Measurements from ENCODE around the gene APLP2.
"Not testable (repeated sequence)": the region's sequence is repeated elsewhere in the genome, so short reads cannot be mapped to it uniquely, and the experiment has no call there.

APLP2 gene

DNA sequence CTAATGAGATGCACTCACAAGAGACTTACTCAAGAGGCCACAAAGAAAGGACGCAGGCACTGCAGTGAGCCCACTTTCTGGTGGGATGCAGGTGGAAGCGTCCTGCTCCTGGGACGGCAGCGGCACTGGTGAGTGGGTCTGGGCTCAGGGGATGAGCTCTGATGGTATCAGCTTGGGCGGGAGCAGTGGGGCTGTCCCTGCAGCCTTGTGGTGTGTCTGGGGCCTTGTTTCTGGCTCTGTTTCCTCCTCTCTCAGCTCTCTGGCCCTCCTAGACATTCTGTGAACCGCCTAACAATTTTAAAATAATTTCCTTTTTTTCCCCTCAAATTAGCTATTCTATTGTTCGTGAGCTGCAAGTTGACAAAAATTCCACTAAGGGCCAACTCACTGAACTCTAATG lies 81.1 kb downstream of the APLP2 start:
- no peak for DNase-seq

DNA sequence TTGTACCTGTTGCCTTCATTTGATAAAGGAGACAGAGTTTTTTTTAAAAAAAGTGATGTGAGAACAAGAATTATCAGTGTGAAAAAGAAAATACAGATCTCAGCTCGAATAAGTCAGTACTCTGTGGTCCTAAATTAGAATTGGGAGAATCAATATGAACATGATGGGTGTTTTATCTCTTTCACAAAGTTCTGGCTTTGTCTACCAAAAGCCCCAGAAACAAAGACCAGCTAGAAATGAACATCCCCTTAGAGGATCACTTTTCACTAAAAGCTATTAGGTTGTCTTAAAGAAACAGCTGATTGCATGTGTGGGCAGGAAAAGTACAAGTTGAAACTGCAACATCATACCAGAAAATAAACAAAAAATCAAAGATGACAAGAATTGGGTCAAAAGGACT lies 81.5 kb downstream of the APLP2 start:
- DNase-seq: no peak

DNA sequence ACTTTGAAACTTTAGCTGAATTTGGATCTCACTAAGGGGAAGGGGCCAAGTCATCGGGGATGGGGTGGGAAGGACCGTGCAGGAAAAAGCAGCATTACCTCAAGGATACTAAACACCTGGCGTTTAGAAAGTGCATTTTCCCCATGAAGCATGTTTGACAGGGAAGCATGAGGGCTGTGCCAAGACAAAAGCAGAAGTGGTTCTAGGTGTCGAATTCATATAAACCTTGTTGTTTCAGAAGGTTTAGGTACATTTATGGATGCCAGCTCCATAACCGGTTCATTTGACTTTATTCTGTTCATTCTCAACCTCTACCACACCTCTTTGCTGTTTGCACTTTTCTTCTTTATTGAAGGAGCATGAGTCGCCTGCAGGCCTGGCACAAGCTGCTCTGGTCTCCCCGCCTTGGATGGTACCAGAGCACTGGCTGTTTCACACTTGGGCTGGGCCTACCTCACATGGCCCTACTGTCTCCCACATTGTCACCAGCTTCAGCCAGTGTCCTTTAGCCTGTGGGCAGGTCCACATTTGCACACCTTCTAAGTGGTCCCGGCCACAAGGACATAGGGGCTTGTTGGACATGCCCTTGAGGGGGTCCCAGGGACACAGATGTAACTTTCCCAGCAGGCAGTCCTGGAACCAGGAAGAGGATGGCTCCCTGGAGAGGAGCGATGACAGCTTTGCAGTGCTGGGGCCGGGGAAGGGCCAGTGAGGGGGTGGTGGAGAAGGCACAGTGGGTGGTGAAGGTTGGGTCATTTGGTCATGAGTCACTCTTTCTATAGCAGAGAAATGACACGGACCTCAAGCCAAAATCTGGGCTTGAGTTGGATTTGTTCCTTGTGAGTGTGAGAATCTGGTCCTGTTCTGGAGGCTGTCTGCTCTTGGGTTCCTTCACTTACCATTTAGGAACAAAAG lies 86.7 kb downstream of the APLP2 start:
- no peak for DNase-seq

DNA sequence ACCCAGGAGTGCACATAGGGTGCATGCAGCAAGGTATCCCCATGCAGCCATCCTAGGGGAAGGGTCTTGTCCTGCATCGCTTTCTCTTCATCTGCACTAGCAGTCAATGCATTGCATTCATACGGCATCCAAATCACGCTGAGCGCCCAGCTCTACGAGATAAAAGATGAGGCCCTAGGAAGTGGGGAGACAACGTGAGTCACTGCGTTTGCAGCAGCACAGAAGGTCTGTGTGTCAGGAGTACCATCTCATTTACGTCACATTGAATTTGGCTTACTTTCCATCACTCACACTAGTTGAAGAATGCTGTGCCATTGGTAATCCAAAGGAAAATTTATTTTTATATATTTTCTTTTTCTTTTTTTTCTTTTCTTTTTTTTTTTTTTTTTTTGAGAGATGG lies 87.4 kb downstream of the APLP2 start:
- no peak for DNase-seq

DNA sequence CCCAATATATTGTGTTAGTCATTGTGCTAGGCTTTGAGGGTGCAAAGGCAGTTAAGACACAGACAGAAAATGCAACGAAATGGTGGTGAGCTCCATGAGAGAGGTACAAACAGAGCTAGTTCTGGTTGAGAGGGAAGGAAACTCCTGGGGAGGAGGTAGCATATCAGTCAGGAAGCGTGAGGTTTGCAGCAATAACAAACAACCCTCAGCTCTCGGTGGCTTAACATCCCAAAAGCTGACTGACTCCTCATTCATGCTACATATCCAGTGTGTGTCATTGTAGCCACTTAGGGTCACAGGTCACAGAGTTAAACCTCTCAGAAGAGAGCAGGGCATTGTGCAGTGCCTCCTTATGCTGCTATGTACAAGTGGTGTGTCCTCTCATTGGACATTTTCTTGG lies 88.1 kb downstream of the APLP2 start:
- DNase-seq: no peak

DNA sequence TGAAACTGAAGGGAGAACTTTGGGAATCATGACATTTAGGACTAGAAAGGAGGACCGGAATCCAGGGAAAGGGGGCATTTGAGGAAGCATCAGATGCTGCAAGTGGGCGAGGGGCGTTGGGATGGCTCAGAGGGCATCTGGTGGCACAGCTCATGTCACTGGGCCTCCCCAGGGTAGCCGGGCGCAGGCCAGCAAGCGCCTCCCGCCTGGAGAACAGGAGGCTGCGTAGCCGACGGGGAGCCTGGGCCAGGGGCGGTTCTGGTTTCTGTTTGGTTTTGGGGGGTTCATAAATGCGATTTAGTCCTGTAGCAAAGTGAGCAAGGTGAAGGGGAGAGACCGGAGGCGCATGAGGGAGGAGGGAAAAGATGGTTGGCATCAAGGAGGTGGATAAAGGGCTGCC lies 89.4 kb downstream of the APLP2 start:
- no peak for DNase-seq

DNA sequence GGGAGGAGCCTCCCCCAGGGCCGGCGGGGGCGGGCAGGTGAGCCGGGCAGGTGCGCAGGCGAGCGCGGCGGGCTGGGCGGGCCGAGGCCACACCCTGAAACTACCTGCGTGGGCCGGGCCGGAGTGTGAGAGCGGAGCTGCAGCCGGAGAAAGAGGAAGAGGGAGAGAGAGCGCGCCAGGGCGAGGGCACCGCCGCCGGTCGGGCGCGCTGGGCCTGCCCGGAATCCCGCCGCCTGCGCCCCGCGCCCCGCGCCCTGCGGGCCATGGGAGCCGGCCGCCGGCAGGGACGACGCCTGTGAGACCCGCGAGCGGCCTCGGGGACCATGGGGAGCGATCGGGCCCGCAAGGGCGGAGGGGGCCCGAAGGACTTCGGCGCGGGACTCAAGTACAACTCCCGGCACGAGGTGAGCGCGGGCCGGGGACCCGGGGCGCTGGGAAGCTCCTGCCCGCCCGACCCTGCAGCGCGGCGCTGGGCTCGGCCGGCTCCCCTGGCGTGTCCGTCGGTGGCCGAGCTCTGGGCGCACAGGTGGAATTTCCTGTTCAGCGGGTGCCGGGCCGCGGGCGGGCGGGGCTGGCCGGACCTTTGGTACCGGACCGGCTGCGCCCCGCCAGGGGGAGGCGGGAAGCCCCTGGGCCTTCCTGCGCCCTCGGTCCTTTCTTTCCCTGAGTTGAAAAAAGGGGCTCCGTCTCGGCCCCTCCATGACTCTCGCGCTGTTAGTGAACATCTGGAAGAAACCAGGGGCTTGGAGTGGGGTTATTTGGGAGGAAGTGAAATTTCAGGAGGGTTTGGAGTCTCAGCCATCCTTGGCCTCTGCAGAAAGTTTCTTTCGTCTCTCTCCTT lies 90.2 kb downstream of the APLP2 start, which contains the start of gene ST14:
Gene ST14, plus strand, starts transcription at position 126 of the 841 bp plus-strand sequence. Its CDS starts 198 bp downstream, at position 324.
- no peak for DNase-seq

DNA sequence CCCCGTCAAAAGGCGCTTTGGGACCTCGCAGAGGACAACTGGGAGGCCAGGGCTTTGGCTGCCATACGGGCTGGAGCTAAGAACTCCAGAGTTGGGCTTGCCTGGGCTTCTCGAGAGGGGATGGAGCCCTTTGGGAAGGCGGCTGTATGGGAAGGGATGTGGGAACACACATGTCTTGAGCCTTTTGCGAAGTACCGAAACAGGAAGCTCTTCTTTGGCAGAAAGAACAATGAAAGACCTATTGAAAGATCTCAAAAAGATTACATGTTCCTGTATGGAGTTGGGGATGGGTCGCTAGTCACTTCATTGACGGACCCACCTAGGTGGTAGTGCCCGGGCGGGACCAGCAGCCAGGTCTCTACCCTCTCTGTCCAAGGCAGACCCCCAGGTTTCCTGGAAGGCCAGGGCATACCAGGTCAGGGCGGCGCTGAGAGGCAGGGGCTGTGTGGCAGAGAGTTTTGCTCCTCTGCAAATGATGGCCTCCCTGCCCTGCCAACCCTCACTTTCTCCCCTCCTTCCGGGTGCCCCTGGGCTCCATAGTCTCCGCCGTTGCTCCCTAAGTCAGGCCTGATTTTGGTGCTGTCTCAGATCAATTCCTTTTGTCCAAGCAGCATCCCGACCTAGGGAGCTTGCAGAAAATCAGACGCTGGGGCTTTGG lies 90.9 kb downstream of the APLP2 start:
- no peak for DNase-seq

DNA sequence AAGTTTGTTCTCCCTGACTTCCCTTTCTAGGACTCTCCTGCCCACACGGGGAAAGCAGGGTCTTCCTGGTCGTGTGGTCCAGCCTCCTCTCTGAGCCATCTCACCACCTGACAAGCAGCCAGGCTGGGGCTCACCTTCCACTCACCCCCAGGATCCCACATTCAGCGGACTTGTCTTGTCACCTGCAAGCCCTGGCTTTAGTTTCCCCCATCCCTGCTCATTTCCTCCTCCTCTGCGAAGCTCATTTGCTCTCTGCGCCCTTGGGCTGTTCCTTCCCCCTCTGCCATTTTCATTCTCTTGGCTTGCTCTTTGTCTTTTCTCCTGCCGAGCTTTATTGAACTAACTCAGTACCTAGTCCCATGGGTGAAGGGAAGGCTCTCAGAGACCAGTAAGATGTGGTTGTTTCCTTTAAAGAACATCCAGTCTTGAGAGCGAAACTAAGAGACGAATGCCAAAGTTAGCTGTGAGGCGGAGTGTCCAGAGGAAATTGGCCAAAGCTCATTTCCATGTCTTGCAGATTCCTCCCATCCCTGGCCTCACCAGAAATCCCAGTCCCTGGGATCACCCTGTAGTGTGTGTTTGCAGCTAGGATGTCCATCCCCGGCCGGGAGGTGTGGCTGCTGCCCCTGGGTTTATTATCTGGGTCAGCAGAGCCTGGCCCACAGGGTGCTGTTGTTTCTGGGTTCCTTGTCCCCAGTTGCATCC lies 91.9 kb downstream of the APLP2 start:
- DNase-seq: no peak

DNA sequence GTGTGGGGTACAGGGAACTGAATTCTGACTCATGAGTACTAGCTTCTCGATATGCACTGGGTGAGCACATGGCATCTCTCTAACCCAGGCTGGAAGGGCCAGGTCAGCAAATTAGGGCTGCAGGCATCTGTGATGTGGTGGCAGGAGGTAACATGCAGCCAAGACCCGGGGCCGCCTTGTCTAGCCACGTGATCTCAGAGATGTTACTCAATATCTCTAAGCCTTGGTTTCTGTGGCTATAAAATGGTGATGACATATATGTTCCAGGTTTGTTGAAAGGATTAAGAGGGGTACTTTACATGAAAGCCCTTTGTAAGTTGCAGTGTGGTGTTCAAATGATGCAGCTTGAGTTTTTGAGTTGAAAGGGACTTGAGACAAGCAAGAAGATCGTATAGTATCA lies 93.0 kb downstream of the APLP2 start:
- DNase-seq: peak; percentile 24

DNA sequence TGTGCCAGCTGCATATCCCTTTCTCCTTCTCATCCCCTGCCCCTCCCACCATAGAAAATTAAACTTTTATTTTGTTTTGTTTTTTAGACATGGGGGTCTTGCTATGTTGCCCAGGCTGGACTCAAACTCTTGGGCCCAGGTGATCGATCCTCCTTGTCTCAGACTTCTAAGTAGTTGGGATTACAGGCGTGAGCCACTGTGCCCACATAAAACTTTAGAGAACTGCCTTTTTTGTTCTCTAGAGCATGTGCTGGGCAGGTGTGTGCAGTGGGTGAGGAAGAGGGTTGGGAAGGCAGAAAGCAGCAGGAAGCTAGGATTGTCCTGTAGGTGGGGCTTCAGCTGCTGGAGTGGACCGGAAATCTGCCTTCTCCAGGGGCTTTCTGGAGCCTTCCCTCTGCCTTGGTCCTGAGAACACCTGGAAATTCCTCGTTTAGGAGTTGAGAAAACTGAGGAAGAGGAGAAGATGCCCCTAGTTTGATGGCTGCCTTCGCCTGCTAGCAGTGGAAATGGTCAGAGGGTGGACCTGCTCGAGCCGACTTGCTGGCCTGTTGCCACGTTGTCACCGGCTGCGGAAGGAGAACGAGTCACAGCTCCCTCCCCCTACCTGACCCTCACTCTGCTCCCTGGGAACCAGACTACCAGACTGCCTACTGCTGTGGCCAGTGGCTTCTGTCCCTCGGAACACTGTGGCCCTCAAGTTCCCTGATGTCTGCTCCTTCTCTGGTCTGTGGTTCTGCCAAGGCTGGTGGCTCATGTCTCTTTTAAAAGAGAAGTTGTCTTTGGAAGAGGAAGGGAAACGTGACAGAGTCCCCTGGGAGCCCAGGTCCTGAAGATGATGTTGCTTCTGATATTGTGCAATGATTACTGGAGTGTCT lies 93.9 kb downstream of the APLP2 start:
- no peak for DNase-seq

DNA sequence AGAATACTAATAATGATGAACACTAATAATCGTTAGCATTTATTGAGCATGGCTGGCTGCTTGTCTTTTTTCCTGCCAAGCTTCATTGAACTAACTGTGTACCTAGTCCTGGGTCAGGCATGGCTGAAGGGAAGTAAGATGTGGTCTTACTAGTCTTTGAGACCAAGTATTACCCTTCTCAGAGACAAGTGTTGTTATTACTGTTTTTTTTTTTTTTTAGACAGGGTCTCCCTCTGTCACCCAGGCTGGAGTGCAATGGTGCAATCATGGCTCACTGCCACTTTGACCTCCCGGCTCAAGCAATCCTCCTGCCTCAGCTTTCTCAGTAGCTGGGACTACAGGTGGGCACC lies 94.5 kb downstream of the APLP2 start:
- no peak for DNase-seq

DNA sequence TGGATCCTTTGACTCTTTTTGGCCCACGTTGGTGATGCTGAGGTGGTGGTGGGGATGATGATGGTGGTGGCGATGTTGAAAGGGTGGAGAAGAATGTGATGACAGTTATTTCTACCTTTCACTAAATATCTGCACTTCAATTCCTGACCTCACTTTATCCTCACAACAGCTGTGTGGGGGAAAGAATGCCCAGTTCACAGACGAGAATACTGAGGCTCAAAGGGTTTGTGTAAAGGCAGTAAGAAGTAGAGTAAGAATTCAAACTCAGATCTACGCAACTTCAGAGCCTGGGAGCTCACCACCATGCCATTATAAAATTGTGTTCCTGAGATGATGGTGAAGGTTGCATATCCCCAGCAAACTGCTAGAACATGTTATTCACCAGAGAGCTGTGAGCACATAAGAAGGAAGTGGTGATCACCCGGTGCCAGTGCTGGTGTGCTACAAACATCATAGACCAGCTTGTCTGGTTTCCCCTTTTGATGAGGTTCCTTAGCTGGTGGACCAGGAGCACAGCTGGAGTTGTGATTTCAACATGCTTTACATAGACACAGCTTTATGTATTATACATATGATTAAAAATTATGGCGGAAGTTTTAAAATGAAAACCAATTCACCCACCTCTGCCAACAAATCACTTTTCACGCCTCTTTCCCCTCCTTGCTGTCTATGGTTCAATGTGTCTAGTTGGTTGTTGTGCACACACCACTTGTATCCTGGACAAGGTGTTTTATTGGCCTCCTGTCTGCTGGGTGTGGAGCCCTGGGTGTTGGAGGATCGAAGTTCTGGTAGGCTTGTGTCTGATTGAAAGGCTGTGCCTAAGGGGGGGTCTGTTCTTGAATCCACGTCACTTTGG lies 96.1 kb downstream of the APLP2 start:
- no peak for DNase-seq

DNA sequence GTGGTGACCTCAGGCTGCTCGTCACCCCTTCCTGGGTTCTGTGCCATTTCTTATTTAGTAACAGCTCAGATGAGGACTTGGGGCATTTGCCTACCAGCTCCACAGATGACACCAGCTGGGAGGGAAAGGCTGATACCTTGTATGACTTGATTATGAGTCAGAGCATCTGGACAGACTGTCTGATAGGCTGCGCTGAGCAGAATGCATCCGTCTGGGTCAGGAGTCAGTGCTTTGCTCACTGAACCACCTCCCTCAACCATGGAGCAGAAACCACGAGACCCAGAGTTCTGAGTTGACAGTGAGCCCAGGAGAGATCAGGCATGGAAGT lies 96.7 kb downstream of the APLP2 start:
- DNase-seq: peak; percentile 90

DNA sequence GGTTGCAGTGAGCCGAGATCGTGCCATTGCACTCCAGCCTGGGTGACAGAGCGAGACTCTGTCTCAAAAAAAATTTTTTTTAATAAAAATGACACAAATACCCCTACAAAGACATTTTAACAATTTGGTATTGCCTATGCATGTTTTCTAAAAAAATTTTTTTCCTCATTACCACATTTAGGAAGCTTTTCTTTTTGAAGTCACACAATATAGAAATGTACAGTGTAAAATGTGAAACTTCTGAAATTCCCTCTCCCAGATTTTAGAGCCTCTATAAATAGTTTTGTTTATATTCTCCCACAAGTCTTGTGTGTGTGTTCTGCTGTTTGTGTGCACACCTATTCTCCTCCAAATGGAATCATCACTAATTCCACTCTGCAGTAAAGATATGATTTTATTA lies 97.5 kb downstream of the APLP2 start:
- DNase-seq: no peak

DNA sequence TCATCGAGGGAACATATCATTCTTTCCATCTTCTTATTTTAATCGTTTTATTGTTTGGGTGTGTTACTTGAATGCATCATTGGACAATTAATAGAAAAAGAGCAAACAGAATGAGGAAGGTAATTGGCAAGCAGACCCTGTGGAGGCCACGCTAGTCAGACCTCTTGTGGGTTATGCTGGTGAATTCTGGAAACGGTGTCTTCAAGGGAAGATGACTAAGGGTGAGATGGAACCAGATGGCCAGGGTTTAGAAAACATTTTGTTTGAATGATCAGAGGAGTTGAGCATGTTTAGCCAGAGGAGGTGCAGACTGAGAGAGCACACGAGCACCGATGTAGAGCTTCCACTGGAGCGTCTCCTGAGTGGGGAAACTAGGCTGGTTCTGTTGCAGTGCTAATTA lies 98.4 kb downstream of the APLP2 start:
- DNase-seq: peak; percentile 39

DNA sequence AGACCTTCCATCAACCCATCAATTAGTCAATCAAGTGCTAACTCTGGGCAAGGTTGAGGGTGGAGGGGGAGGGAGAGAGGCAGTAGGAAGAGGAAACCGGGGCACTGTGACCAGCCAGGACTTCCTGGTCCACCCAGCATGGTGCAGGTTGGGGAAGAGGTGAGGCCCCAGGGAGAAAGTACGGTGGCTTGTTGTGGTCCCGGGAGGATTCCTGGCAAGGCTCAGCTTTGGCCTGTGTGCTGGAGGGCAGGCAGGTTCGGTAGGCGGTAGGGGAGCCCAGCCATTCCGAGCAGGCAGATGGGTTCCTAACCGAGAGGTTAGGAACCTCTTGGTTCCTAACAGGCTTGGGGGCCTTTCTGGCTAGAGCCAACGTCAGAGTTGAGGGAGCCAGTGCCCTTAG lies 100.7 kb downstream of the APLP2 start:
- no peak for DNase-seq

DNA sequence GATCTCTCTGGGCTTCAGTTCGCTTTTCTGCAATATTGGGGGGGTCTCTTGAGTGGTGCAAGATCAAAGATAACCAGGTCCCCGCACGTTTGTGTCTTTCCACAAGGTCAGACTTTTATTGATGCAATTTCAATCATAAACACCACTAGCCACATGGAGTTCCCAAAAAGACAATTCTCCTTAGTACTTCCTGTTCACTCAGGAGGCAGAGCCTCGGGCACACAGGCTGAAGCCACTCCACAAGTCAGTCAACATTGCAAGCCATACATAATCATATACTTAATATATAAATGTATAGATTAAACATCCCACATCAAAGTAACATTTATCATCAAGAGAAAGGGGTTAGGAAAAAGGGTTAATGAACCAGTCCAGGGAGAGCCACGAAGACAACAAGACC lies 101.8 kb downstream of the APLP2 start:
- DNase-seq: no peak

DNA sequence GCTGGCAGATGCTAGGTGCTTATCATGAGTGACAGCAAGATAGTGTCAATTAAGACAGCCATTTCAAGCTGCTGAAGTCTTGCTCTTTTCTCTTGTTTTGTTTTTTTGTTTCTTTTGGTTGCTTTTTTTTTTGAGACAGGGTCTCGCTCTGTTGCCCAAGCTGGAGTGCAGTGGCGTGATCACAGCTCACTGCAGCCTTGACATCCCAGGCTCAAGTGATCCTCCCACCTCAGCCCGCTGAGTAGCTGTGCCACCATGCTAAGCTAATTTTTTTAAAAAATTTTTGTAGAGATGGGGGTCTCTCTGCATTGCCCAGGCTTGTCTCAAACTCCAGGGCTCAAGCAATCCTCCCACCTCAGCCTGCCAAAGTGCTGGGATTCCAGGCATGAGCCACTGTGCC lies 102.3 kb downstream of the APLP2 start:
- not testable (repeated sequence) for DNase-seq

DNA sequence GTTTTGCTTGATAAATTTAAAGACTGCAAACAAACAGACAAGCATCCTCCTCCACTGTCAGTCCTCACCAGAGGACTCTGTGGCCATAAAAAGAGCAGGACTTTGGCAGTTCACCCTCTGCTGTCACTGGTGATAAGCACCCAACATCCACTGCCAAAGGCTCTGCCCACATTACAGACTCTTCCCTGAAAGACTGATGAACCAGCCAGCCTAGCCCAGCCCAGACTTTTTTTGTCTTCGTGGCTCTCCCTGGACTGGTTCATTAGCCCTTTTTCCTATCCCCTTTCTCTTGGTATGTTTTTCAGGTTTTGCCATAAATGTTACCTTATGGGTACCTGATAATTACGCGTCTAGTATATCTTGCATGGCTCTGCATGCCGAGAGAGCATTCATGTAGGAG lies 104.9 kb downstream of the APLP2 start:
- DNase-seq: no peak

DNA sequence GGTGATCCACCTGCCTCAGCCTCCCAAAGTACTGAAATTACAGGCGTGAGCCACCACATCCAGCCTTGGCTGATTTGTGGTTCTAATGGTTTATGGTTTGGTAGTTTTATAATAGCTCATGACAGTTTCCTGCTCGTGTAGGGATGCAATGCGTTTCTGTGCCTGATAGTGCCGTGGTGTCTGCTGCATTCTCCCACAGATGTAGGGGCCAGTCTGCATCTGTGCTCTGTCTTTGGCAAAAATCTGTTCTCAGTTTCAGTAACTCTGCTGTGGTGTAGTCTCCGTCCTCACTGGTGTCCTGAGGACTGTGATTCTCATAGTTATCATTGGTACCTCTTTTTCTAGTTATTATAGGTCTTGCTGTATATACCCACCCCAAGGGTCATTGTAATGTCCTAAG lies 106.2 kb downstream of the APLP2 start:
- no peak for DNase-seq

Data from fibroblast of skin of abdomen (primary cell).